ENCODE measurements around the gene OPN1SW. TPM values are rescaled to one million over a fixed set of nuclear protein-coding genes. Genes with fewer than 3 reads are reported as not detected.
A peak's percentile ranks its signal among the peaks of the same experiment; 100 is the strongest.

Gene OPN1SW
- total and polyA plus RNA-seq, 9 of the 15 experiments (the other 6 are each of a cell fraction or from before 2014, with no cell fraction given): 0.84 to 1.0 TPM; not detected in 7

GRCh38 chr7:128783143-128783861, 7.7 kb upstream of the OPN1SW start (continued):
- TF ChIP-seq HES1 (IDR thresholded peaks at IDR 0.05; ENCODE audit: low read depth): peak; percentile 29; the same call in 1 of the 2 replicates
- TF ChIP-seq, protein P1, sequence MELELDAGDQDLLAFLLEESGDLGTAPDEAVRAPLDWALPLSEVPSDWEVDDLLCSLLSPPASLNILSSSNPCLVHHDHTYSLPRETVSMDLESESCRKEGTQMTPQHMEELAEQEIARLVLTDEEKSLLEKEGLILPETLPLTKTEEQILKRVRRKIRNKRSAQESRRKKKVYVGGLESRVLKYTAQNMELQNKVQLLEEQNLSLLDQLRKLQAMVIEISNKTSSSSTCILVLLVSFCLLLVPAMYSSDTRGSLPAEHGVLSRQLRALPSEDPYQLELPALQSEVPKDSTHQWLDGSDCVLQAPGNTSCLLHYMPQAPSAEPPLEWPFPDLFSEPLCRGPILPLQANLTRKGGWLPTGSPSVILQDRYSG (tag; conservative IDR thresholded peaks at IDR 0.05; ENCODE audit: low read depth): no peak
- 0 out of 4 replicates have a peak, but pooled peaks of 1 of the 2 experiments have one; percentile 4 for TF ChIP-seq SIN3A (IDR thresholded peaks at IDR 0.05; ENCODE audit: borderline replicate concordance in 2 of 2, control insufficient read depth in 1 of 2, low read depth in 2 of 2, low read length in 2 of 2)
- TF ChIP-seq, protein P2, sequence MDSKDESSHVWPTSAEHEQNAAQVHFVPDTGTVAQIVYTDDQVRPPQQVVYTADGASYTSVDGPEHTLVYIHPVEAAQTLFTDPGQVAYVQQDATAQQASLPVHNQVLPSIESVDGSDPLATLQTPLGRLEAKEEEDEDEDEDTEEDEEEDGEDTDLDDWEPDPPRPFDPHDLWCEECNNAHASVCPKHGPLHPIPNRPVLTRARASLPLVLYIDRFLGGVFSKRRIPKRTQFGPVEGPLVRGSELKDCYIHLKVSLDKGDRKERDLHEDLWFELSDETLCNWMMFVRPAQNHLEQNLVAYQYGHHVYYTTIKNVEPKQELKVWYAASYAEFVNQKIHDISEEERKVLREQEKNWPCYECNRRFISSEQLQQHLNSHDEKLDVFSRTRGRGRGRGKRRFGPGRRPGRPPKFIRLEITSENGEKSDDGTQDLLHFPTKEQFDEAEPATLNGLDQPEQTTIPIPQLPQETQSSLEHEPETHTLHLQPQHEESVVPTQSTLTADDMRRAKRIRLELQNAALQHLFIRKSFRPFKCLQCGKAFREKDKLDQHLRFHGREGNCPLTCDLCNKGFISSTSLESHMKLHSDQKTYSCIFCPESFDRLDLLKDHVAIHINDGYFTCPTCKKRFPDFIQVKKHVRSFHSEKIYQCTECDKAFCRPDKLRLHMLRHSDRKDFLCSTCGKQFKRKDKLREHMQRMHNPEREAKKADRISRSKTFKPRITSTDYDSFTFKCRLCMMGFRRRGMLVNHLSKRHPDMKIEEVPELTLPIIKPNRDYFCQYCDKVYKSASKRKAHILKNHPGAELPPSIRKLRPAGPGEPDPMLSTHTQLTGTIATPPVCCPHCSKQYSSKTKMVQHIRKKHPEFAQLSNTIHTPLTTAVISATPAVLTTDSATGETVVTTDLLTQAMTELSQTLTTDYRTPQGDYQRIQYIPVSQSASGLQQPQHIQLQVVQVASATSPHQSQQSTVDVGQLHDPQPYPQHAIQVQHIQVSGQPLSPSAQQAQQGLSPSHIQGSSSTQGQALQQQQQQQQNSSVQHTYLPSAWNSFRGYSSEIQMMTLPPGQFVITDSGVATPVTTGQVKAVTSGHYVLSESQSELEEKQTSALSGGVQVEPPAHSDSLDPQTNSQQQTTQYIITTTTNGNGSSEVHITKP (IDR thresholded peaks at IDR 0.05; ENCODE audit: partially characterized antibody): peak; percentile 41
- TF ChIP-seq ZNF583 (CRISPR knock-in tag; IDR thresholded peaks at IDR 0.05): no peak
- peak; percentile 31; the same call in 1 of the 2 replicates for TF ChIP-seq FOSL1 (tag; conservative IDR thresholded peaks at IDR 0.05)
- no peak for TF ChIP-seq NFE2 (IDR thresholded peaks at IDR 0.05; ENCODE audit: low read depth)
- peak; percentile 75 to 97; a peak in 3 of 4 replicates for TF ChIP-seq ARNT (IDR thresholded peaks at IDR 0.05)
- TF ChIP-seq ZZZ3 (IDR thresholded peaks at IDR 0.05): no peak
- peak; percentile 19 for TF ChIP-seq FOS (IDR thresholded peaks at IDR 0.05; ENCODE audit: extremely low read depth, insufficient read length)
- TF ChIP-seq, protein P3, sequence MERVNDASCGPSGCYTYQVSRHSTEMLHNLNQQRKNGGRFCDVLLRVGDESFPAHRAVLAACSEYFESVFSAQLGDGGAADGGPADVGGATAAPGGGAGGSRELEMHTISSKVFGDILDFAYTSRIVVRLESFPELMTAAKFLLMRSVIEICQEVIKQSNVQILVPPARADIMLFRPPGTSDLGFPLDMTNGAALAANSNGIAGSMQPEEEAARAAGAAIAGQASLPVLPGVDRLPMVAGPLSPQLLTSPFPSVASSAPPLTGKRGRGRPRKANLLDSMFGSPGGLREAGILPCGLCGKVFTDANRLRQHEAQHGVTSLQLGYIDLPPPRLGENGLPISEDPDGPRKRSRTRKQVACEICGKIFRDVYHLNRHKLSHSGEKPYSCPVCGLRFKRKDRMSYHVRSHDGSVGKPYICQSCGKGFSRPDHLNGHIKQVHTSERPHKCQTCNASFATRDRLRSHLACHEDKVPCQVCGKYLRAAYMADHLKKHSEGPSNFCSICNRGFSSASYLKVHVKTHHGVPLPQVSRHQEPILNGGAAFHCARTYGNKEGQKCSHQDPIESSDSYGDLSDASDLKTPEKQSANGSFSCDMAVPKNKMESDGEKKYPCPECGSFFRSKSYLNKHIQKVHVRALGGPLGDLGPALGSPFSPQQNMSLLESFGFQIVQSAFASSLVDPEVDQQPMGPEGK (CRISPR knock-in tag; IDR thresholded peaks at IDR 0.05; ENCODE audit: borderline replicate concordance): no peak
- no peak for TF ChIP-seq TCF7L2 (IDR thresholded peaks at IDR 0.05; ENCODE audit: low read depth, low read length)
- no peak for TF ChIP-seq FUS (optimal IDR thresholded peaks at IDR 0.05; ENCODE audit: low read depth, low read length)
- peak; percentile 68 for TF ChIP-seq ZFP36 (IDR thresholded peaks at IDR 0.05; ENCODE audit: low read depth, low read length, partially characterized antibody)
- TF ChIP-seq TBP (optimal IDR thresholded peaks at IDR 0.05; ENCODE audit: low read depth, low read length): peak; percentile 100
- TF ChIP-seq ZNF780A (CRISPR knock-in tag; IDR thresholded peaks at IDR 0.05): no peak
- TF ChIP-seq ATF7 (IDR thresholded peaks at IDR 0.05): peak; percentile 86
- no peak for TF ChIP-seq SMARCA5 (IDR thresholded peaks at IDR 0.05)

All from K562 (cell line).